Hypothalamus (tissue), 51 donors: ENCODE results near the gene EPHA8.

Experiments
- DNase-seq, 51 donors: peaks; one replicate each; lab custom pipeline; 2025; lab: John Stamatoyannopoulos, UW

Gene EPHA8

DNA sequence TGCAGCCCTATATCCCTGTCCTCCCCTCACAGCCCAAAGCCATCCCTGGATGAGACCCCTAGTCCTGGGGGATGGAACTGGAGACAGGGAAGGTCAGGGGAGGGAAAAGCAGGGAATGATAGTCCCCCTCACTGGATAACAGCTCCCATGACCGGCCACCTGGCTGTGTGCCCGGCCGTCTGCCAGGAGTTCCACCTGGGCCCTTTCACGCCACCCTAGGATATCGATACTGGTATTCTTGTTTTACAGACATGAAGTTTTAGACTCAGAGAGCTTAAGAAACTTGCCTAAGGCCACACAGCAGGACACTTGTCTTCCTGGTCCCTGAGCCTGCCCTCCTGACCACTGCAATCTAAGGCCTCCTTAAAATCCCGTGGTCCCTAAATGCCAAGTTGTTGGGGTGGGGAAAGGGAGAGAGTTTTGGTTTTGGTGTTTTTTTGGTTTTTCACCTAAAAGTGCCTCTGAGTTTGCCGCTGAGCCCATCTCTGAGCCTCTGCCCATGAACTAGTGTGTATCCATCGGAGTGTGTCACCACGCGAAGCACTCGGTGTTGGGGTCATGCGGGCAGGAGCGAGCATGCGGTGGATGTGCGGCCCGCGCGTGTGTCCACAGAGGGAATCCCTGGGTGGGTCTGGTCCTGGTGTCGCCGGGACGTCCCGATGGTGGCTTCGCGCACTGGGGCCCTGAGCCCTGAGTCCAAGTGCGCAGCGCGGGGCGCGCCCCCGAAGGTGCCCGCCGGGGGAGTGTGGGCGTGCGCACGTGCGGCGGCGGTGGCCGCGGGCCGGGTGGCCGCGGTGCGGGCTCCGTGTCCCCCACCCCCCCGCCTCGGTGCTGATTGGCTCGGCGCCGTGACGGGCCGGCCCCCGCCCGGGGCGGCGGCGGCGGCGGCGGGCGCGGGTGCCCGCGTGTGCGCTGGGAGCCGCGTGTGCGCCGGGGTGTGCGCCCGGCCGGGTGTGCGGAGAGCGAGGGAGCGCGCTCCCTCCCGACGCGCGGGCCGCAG is at the start of gene EPHA8:
TSS of gene EPHA8 (plus strand) at position 906 of the 1,000 bp plus-strand sequence. CDS start 147 bp downstream, outside the sequence.
- DNase-seq: peak in 2 of 51 donors; percentile 4 to 6

GRCh38 chr1:22516906-22517571 is 46.2 kb upstream of the EPHA8 start:
- no peak for DNase-seq

- DNase-seq: no peak
Measured at GRCh38 chr1:22517956-22518355, 45.3 kb upstream of the EPHA8 start.

DNA sequence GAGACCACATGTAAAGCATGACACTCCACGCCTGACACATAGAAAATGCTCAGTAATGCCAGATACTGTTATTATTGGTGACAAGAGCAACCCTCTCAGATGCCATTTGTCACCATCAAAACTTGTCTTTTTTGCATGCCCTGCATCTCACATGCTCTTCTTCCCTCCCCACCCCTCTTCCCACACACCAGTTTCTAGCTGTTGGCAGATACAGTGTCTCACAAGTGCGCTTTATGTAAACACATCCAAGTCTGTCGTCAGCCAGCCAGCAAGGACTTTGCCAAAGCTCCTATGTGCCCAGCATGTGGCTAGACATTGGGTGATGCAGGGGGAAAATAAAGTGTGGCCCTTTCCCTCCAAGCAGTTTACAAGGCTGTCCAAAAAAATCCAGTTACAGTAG is 44.9 kb upstream of the EPHA8 start:
- no peak for DNase-seq

DNA sequence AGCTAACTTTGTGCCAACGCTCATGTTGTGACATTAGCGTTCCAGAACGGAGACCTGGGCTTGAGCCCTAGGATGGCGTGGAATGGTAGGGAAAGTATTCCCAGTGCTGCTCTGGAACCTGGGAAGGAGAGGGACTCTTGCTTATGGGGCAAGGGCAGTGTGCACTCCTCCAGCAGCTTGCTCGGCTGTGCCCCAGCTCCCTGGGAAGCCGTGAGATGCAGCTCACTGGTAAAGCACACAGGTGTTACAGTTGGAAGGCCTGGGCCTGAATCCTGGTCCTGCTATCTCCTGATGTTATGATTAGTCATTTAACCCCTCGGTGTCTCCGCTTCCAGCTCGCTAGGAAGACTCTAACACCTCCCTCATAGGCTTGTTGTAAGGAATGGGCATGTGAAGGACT is 42.4 kb upstream of the EPHA8 start:
- DNase-seq: no peak

DNA sequence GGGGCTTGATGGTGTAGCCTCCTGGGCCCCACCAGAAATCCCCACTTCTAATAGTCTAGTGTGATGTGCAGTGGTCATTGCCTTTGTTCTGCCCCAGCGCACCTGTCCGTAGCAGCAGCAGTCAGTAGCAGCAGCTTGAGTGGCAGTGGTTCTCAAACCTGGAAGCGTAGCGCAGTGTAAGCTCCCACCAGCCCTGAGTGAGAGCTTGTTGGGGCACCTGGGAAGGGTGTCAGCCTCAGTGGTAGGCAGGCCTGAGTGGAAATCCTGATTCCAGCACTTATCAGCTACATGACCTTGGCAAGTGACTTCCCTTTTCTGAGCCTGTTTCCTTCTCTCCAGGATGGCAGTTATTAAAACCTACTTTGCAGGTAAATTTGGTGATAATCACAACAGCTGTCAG is 41.6 kb upstream of the EPHA8 start:
- no peak for DNase-seq

- DNase-seq: no peak
Measured at GRCh38 chr1:22522221-22522743, 41.0 kb upstream of the EPHA8 start.

DNA sequence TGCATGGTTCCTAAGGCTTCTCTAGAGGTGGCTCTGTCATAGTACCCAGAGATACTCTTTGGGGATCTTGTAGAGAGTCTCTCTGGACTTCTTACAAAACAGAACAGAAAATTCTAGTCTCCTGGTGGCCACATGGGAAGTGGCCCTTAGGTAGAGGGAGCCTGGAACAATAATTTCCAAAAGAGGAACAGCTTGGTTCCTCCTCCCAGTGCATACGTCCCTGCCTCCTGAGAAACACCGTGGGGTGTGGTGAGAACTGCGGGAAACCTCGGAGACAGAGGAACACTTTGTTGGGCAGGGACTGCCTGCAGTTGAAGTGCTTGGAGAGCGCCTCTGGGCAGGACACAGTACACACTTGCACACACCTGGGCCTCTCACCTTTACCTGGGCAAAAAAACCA is 38.8 kb upstream of the EPHA8 start:
- DNase-seq: no peak

DNA sequence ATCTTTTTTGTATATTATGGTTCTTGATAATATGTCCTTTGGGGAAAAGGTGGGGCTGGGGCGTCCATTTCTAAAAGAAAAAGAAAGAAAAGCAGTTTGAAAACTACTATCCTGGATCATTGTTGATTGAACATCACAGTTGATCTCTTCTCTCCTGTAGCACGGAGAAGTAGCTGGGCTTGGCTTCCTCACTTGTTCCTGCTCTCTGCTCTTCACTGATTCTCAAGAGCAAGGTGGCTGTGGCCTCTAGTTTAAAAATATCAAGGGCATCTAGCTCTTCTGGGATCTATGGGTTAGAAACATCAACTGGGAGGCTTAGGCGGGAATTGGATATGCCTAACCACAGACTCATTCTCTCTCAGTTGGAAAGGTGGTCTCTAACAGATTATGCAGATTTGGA is 38.1 kb upstream of the EPHA8 start:
- no peak for DNase-seq

GRCh38 chr1:22525646-22526045 is 37.6 kb upstream of the EPHA8 start:
- DNase-seq: no peak

DNA sequence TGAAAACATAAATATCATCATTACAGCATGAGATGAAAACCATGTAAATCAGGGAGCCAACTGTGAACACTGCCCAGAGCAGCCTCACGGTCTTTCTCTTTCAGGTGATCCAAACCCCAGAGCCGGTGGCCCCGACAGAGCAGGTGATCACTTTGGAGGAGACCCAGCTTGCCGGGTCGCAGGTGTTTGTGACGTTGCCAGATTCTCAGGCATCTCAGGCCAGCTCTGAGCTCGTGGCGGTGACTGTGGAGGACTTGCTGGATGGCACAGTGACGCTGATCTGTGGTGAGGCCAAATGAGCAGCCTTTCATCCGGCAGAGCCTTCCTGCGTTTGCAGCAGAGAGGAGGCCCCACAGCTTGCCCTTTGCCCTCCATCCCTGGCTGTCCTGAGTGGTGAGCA is 37.2 kb upstream of the EPHA8 start:
- DNase-seq: no peak

- no peak for DNase-seq
Measured at GRCh38 chr1:22526677-22527076, 36.6 kb upstream of the EPHA8 start.

DNA sequence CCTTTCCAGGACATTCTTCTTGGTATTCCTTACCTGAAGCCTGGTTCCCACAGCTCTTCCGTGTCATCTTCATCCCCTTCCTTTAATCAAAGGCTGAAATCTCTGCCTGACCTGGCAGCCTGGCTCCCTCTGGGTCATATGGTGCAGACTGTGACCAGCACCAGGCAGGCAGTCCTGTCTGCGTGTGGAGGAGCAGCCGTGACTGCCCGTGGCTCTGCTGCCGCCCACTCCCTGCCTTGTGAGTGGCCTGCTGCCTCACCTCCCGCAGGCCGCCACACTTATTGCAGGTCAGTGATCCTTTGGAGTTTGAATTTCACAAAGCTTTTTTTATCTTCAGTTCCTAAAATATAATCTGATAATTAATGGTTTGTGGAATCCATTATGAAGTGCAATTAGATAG is 36.2 kb upstream of the EPHA8 start:
- DNase-seq: no peak

DNA sequence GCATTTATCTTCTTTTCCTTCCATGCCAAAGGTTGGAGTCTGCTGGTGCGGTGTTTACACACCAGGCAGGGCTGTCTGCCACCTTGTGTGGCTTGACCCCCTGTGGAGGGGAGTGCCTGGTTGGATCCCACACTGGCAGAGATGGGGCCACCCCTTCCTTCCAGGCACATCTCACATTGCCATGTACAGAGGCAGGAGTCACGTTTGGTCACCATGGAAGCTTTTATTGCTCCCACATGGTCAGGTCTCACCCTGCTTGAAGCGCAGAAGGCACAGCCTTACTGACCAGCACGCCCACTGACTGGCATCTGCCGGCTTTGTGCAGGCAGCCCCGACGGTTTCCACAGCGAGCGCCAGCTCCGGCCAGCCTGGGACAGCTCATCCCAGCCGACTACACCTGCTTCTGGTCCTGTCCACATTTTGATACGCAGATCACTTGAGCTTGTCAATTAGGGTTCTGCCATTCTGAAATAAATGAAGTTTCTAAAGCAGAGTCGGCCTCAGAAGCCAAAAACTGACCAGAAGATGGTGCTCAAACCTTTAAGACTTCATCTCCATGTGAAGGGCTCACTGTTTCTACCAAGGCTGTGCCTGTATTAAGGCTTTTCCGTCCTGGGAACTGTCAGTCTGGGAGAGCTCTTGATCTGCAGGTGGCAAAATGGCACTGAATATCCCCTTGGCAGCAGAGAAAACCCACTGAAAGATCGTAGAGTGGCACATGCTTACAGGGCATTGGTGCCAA is 35.6 kb upstream of the EPHA8 start:
- no peak for DNase-seq

DNA sequence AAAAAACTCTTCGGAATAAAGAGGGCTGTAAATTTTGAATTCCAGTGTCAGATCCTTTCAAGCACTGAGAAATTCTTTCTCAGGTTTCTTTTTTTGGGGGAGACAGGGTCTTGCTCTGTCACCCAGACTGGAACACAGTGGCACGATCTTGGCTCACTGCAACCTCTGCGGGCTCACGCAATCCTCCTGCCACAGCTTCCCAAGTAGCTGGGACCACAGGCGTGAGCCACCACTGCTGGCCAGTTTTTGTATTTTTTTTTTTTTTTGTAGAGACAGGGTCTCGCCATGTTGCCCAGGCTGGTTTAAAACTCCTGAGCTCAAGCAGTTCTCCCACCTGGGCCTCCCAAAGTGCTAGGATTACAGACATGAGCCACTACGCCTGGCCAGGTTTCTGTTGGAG is 34.8 kb upstream of the EPHA8 start:
- no peak for DNase-seq

DNA sequence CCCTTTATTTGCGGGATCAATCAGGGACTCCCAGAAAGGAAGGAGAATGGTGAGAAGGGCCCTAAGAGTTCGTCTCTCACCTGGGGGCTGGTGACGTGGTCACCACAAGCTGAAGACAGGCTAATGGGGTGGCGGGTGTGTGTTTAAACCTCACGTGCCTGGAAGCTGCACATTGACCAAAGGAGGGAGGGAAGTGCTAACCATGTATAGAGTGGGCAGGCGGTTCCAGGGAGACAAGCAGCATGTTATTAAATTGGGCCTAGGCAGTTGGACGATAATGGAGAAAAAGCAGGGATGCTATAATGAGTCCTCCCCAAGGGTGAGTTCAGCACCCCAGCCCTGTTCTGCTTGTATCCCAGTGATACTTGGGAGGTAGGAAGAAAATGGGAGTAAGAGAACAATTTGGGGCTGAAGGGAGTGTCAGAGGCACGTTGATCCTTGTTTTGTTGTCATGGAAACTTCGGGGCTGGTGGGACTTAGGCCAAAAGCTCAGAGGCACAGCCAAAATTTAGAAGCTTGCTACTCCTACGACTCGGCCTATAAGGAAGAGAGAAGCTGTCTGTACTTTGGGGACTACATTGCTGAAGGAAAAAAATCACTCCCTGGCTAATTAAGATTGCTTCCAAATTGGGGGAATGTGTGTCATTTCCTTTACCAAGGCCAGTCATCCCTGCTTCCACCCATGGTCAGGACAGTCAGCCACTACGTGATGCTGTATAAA is 33.2 kb upstream of the EPHA8 start:
- peak in 2 of 51 donors; percentile 28 to 47 for DNase-seq

GRCh38 chr1:22530715-22531114 is 32.6 kb upstream of the EPHA8 start:
- no peak for DNase-seq

DNA sequence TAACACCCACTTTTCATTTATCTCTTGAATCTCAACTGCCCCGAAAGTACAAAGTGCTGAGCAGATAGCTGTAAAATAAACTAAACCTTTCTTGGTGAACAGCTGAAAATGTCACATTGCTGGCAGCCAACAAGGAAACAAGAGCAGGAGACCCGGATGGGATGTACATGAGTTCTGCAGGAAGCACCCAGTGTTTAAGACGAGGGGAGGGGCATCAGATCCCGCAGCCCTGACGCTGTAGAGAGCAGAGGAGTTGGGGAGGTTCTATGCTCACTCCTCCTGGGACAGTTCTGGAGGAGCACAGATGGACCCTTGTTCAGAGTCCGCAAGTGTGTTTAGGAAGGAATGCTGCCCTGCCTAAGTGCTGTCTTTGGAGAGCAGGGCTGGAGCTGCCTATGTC is 32.0 kb upstream of the EPHA8 start:
- DNase-seq: no peak

DNA sequence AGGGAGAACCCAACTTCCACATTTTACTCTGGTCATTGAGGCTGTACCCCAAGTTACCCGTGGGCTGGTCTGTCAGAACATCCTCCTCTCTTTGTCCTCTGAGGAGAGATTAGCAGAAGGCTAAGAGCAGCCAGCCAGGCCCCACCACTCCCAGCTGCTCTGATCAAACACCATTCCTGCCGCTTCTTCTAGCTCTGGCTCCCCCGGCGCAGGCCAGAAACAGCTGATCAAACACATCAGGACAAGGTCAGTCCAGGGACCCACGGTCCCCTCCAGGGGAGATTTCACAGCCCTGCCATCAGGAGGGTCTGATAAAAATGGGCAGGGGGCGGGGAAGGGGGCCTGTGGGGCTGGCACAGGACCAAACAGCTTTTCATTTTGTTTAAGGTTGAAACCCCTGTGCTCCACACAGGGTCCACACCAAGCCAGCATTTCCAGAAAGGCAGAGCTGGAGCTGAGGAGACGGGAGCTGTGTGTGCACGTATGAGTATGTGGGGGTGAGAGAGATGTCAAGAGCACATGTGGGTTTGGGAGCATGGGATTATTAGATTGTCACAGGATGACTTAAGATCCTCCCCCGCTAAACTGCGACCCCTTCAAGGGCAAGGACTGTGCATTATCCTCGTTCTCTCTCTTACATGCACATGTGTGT is 29.9 kb upstream of the EPHA8 start:
- DNase-seq: no peak

- DNase-seq: no peak
Measured at GRCh38 chr1:22534951-22535350, 28.3 kb upstream of the EPHA8 start.
